Measurements from ENCODE around the gene TMEM203. TPM values are rescaled to one million over a fixed set of nuclear protein-coding genes. Genes with fewer than 3 reads are reported as not detected.

Gene TMEM203
- total RNA-seq, 4 donors from 2014 or later: 11.6 to 33.5 (median 27.6) TPM

GRCh38 chr9:137195525-137196220 lies 9.8 kb downstream of the TMEM203 start:
- Histone ChIP-seq H3K9me3 (no peaks in the 10 kb centered on the region), H3K4me1 (peaks cover 0 to 60% (median 5%) of the 10 kb centered on the region in 4 donors), H3K27ac (peak overlapping the region in 3 of 4 donors; percentile 85 to 98 (median 92)), H3K27me3 (no peaks in the 10 kb centered on the region), H3K4me3 (peak overlapping the region in 2 of 4 donors; percentile 74 to 96), H3K36me3 (peaks cover 0 to 26% (median 0%) of the 10 kb centered on the region in 3 donors)
- TF ChIP-seq, protein P1, sequence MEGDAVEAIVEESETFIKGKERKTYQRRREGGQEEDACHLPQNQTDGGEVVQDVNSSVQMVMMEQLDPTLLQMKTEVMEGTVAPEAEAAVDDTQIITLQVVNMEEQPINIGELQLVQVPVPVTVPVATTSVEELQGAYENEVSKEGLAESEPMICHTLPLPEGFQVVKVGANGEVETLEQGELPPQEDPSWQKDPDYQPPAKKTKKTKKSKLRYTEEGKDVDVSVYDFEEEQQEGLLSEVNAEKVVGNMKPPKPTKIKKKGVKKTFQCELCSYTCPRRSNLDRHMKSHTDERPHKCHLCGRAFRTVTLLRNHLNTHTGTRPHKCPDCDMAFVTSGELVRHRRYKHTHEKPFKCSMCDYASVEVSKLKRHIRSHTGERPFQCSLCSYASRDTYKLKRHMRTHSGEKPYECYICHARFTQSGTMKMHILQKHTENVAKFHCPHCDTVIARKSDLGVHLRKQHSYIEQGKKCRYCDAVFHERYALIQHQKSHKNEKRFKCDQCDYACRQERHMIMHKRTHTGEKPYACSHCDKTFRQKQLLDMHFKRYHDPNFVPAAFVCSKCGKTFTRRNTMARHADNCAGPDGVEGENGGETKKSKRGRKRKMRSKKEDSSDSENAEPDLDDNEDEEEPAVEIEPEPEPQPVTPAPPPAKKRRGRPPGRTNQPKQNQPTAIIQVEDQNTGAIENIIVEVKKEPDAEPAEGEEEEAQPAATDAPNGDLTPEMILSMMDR (IDR thresholded peaks at IDR 0.05): peak in 2 of 6 experiments; percentile 18 to 30
- TF ChIP-seq POLR2A (IDR thresholded peaks at IDR 0.05): peak; percentile 49 to 64
- peak in 2 of 3 donors; percentile 83 to 92 for DNase-seq

DNA sequence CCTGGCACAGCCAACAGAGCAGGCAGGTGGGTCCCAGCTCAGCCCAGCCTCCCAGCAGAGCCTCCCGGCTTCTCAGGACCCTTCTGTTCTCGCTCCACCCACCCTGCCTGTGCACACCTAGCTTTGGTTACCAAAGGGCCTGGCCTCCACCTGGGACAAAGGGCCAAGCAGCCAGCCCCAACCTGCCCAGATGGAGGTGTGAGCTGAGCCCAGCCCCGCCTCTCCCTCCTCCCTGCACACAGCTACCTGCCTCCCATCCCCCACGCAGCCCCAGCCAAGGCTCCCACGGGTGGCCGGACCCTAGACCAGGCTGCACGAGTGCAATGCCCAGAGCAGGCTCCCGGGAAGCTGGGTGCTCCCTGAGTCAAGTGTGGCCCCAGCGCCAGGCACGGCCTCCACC lies 10.5 kb downstream of the TMEM203 start:
- peak in 2 of 3 donors; percentile 72 to 81 for DNase-seq
- H3K4me3 ChIP-seq: peak overlapping the region in 2 of 4 donors; percentile 74 to 96
- no peaks in the 10 kb centered on the region for H3K9me3 ChIP-seq
- peak overlapping the region in 3 of 4 donors; percentile 85 to 98 (median 92) for H3K27ac ChIP-seq
- H3K4me1 ChIP-seq: peaks cover under 1 to 67% (median 8%) of the 10 kb centered on the region in 4 donors
- peaks cover 0 to 31% (median 0%) of the 10 kb centered on the region in 3 donors for H3K36me3 ChIP-seq
- no peaks in the 10 kb centered on the region for H3K27me3 ChIP-seq
- peak in 1 of 2 donors; percentile 5 for TF ChIP-seq POLR2A (IDR thresholded peaks at IDR 0.05)
- TF ChIP-seq, protein P1 (IDR thresholded peaks at IDR 0.05): no peak

- DNase-seq: no peak
- Histone ChIP-seq H3K4me1 (peaks cover 5 to 68% (median 8%) of the 10 kb centered on the region in 4 donors), H3K27me3 (no peaks in the 10 kb centered on the region), H3K36me3 (peaks cover 0 to 31% (median 0%) of the 10 kb centered on the region in 3 donors), H3K27ac (peak overlapping the region in 3 of 4 donors; percentile 85 to 98 (median 92)), H3K9me3 (no peaks in the 10 kb centered on the region), H3K4me3 (peak overlapping the region in 2 of 4 donors; percentile 74 to 96)
- TF ChIP-seq, protein P1 (IDR thresholded peaks at IDR 0.05): no peak
- TF ChIP-seq POLR2A (IDR thresholded peaks at IDR 0.05): no peak
Observed at GRCh38 chr9:137194388-137194787, 11.1 kb downstream of the TMEM203 start.

GRCh38 chr9:137193771-137194170 lies 11.7 kb downstream of the TMEM203 start:
- Histone ChIP-seq H3K4me1 (peaks cover 5 to 65% (median 10%) of the 10 kb centered on the region in 4 donors), H3K27ac (peak overlapping the region in 3 of 4 donors; percentile 85 to 98 (median 92)), H3K4me3 (peak overlapping the region in 2 of 4 donors; percentile 74 to 96), H3K36me3 (peaks cover 0 to 31% (median 0%) of the 10 kb centered on the region in 3 donors), H3K9me3 (no peaks in the 10 kb centered on the region), H3K27me3 (no peaks in the 10 kb centered on the region)
- DNase-seq: no peak
- TF ChIP-seq POLR2A (IDR thresholded peaks at IDR 0.05): no peak
- TF ChIP-seq, protein P1 (IDR thresholded peaks at IDR 0.05): no peak

- TF ChIP-seq POLR2A (IDR thresholded peaks at IDR 0.05): no peak
- TF ChIP-seq, protein P1 (IDR thresholded peaks at IDR 0.05): no peak
- DNase-seq: no peak
- Histone ChIP-seq H3K4me1 (peaks cover 5 to 56% (median 11%) of the 10 kb centered on the region in 4 donors), H3K27ac (no peak overlapping the region), H3K36me3 (peaks cover 0 to 31% (median 0%) of the 10 kb centered on the region in 3 donors), H3K4me3 (no peak overlapping the region), H3K9me3 (no peaks in the 10 kb centered on the region), H3K27me3 (no peaks in the 10 kb centered on the region)
Observed at GRCh38 chr9:137192859-137193258, 12.6 kb downstream of the TMEM203 start.
